GM21723 (cell line): ENCODE data around the gene GABBR1.

Experiments used
- ATAC-seq: cut with Tn5 transposase; IDR thresholded peaks from one replicate; pipeline ENCODE4 v1.9.1; 2021; ENCODE audit warnings: mild to moderate bottlenecking, moderate library complexity; ENCODE audit not compliant: unreplicated experiment

Gene GABBR1

DNA sequence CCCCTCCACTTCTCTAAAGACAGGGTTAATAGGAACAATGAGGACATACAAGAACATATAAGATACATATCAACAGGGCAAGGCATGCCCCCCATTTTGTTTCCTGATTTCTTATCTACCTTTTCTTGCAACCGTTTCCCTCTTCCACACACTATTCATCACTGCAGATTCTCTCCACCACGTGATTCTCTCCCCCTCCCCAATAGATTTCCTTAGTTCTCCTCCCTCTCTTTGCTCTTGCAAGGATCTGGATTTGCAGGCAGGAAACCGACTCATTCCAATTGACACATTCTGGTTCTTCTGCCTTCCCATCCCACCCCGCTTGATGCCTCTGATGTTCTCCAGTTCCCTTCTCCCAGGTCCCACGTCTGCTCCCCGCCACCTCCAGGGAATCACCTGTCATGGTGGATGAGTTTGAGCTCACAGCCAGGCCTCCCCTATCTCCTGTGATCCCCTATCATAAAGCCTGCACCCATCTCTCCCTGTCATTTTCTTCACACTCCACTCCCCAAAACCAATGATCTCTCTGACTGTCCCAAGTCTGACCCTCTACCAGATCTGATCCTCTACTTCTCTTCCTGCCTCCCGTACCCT, 7.5 kb downstream of the GABBR1 start:
- ATAC-seq, result no peak

DNA sequence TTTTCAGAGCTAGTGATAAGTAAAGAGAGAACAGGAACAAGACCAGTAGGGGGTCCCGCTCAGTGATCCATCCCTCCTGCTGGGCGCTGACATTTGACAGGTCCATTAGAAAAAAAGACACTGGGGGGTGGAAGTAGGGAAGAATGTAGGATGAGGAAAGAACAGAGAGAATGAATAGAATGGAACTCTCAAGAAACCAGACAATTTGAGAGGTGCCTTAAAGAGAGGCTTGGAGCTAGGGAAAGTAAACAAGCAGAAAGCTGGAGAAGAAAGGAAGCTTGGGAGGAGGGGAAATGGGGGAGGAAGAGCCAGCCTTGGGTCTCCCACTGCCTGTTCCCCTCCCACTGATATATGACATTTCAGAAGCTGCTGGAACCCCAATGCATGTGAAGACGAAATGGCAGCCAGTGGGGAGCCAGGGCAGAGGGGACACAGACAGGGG, 8.4 kb downstream of the GABBR1 start:
- no peak for ATAC-seq

DNA sequence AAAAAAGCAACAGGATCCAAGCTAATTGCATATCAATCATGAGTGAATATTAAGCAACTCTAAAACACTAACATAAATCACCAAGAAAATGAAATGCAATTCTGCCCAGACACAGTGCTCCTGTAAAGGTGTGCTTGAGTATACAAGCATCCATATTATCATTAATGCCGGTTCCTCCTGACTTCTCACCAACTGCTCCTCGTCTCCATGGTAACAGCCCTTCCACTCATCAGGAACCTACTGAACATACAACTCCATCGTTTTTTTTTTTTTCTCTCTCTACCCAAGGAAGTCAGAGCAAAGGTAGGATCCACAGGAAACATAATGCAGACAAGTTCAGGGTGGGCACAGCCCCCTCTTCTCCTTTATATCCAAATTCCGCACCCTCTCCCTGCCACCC, 12.4 kb downstream of the GABBR1 start:
- no peak for ATAC-seq

DNA sequence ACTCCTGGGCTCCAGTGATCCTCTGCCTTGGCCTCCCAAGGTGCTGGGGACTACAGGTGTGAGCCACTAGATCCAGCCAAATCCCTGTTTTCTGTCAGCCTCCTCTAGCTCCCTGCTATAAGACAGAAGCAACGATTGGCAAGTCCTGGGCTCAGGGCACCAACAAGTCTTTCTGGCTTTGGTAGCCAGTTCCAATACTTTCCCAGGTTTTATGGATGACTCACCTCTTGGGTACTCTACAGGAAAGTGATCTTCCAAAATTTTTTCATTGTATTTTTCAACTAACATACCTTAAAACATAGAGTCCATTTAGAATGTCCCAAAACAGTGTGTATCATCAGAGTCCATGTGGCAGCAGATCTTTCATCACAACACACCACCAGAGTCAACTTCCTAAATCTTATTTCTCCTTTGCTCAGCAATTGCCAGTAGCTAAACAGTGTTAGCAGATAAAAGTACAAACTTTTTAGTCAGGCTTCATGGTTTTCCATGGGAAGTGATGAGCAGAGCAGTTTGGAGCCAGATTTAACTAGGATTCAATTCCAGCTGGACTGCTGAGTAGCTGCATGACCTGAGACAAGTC, 13.3 kb downstream of the GABBR1 start:
- no peak for ATAC-seq

DNA sequence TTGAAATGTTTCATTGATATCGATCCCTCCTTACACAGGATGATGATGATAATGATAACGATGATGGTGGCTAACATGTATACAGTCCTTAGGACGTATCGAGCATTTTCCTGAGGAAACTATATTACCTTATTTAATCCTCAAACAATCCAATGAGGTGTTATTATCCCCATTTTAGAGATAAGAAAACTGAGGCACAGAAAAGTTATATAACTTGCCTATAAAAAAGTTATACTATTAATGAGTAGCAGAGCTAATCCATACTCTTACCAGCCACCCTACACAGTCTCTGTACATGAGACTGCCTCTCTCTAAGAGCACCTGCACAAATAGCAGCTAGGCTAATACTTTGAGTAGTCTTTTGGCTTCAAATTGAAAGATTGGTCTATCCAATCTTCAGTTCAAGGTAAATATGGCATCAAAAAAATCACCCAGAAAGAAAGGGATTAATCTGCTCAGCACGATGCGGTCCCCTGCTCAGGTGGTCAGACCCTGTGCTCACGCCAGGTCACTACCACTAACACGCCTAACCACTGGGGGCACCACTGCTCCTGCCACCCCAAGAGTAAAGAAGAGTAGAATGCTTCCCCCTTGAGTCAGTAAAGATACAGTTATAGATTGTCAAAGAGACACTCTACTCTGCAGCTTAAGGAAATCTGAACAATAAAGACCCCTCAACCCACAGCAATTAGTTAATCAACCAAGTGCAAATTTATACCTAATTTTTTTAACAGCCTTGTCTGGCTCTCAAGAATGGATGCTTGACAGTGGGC, 15.0 kb downstream of the GABBR1 start:
- ATAC-seq, result no peak

DNA sequence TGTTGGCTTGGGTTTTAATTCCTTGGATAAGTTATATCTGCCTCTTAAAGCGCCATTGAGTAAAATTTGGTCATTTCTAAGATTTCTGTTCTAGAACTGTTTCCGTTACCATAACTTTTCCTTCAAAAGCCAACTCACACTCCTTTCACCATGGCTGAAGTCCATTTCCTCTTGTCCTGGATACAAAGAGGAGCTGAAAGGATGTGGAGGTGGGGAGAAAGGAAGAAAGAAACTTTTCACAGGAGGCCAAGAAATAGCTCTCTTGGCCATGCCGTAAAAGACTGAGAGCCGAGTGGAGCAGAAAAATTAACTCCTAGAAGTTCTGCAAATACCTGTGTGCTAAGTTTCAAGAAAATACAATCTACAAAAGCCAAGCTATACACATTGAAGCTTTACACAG, 21.6 kb downstream of the GABBR1 start:
- ATAC-seq, result no peak

DNA sequence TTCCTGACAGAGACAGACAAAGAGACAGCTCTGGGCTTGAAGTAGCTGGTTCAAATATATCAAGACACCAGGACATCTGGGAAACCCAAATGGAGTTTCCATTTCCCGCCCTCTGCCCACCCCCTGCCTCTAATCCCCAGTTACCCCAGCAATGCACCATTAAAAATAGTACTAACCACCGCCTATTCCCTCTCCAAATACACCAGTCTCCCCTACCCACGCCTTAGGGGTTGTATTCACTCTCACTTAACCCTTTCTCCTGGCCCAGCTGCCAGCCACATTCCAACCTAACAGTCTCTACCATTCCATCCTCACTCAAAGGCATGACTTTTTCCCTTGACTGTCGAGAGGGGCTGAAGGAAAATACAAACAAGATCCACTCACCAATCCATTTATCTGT, 22.4 kb downstream of the GABBR1 start:
- ATAC-seq, result no peak

DNA sequence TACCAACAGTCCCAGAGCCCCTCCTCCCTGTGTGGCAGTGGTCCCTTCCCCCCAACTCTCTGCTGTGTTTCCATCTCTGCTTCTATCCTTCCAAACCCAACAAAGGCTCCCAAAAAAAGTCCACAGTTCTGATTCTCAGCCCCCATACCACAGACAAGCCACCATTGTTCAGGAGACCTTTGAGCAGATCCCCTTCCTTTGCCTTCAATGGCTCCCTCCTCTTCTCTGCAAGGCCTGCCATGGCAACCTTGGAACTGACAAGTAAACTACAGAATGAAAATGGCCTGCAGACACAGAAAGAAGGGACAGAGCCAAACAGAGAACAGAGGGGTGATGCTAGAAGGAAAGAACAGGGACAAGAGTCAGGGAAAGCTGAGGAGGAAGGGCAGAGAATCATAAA, 24.9 kb downstream of the GABBR1 start:
- no peak for ATAC-seq

DNA sequence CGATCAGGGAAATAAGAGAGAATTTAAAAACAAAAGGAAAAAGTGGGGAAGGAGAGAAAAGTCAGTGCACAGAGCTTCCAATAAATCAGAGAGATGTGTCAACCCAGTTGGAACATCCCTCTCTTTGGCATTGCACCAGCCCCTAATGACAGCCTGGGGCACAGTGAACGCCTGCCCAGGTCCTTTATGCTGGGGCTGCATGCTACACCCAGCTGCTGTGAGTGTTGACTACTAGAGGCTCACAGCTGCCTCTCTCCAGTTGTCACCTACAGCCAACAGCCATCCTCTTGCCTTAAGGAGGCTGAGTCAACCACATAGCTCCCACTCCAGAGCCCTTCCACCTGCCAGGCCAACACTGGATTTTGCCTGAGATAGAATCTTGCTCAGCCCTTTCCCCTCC, 29.1 kb downstream of the GABBR1 start:
- no peak for ATAC-seq

DNA sequence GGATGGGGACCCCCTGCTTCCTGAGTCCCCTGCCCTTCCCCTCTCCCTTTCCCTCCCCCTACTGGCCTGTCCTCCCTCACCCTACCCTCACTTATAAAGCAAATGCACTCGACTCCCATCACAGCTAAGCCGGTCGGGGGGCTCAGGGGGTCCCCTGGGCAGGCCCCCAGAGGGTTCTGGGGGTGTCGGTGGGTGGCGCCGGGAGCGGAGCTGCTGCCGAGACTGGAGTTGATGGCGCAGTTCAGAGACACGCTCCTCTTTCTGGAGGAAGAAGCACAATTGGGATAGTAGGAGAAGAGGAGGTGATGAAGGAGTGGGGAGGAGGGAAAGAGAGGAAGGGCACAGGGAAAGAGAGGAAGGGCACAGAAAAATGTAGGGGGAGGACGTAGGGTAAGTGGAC, 29.5 kb downstream of the GABBR1 start:
- ATAC-seq, result no peak

DNA sequence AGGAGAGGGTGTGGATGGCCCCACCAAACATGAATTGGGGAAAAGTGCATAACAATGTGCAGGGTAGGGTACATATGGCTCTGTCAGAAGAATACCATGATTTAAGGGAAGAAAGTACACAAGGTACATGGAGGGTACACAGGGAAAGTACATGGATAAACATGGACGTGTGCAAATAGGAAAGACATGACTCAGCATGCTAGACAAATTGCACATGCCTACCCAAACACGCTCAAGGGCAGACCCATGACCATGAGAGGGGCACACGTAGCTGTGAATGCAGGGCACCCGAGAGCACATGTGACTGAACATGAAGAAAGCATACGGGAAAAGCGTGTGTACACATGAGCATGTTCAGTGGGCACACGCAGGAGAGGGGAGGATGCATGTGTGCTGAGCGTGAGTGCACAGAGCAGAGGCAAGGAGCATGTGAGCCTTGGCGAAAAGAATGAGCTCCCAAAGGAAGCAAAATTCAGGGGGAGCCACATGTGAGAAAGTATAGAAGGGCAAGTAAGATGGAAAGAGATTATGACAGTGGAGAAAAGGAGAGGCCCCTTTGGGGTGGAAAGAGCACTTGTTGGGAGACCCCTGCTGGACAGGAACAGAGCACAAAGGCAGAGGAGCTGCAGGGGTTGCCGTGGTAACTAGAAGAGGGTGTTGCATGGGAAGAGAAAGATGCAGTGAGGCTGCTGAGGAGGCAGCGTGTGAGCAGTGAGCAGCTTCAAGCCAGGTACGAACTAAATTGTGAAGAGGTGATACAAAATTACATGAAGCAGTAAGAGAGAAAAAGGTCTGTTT, 30.2 kb downstream of the GABBR1 start:
- ATAC-seq, result no peak

DNA sequence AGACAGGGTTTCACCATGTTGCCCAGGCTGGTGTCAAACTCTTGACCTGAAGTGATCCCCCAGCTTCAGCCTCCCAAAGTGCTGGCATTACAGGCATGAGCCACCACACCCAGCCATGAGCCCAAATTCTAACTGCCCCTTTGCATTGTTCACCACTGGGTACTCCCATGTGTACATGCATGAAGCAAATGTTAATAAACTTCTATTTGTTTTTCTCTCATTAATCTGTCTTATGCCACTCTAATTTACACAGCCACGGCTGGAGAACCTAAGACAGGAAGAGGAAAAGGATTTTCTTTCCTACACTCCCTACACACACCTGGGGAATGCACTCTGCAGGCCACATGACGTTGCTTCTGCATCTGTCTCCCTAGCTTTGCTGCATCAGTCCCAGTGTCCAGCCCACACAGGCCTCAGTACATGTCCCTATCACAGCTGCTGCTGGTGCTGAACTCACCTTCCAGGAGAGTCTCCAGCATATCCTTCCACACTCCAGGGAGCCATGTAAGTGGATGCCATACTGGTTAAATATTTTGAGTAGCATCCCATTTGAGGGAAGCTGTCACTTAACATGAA, 34.7 kb downstream of the GABBR1 start:
- no peak for ATAC-seq

DNA sequence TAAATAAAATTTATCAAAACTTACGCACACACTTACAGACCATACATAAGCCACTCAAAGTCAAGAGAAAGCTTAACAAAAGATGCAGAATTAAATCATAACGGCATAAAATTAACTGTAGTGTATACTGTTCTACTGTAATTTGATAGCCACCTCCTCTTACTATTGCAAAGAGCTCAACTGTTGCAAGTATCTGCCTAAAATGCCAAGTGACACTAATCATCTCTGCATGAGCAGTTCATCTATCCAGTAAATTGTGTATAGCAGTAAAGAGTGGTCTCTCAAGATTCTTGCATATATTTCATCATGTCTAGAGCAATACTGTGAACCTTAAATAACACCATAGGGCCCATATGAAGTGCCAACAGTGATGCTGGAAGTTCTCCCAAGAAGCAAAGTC, 35.8 kb downstream of the GABBR1 start:
- no peak for ATAC-seq

DNA sequence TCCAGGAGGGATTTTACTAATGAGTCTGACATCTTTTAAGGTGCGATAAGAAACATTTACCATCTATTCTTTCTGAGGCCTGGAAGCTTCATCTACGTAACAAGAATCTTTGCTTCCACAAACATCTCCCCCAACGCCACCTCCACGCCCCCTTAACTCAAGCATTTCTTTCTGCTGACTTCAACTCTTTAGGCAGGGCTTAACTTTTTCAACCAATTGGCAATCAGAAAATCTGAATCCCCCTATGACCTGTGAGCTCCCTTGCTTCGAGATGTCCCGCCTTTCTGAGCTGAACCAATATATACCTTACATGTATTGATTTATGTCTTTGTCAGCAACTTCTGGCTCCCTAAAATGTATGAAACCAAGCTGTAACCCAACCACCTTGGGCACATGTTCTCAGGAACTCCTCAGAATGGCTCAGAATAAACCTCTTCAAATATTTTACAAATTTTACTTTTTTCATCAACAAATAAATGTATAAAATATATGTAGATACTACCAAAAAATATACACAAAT, 36.5 kb downstream of the GABBR1 start:
- ATAC-seq, result no peak

DNA sequence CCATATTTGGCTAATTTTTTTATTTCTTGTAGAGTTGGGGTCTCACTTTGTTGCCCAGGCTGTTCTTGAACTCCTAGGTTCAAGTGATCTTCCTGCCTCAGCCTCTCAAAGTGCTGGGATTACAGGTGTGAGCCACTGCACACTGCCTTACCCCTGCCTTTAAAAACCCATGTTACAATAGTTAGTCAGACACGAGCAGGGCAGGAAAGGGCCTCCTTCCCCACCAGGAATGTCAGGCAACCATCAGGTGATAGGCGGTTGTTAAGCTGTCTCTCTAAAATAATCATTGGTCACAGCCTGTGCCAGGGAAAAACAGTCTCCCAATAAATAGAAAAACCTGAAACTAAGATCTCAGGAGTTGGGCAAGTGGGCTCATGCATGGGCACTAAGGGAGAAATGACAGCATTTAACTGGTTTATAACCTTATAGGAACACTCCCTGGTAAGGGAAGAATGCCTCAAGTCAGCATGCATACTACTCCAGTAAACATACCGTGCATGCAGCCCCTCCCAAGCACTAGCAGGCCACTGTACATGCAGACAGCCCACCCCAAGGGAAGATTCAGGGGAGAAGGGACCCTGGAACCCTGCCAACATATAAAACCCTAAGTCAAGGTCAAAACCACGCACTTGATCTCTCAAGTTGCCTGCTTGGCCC, 39.7 kb downstream of the GABBR1 start:
- no peak for ATAC-seq

DNA sequence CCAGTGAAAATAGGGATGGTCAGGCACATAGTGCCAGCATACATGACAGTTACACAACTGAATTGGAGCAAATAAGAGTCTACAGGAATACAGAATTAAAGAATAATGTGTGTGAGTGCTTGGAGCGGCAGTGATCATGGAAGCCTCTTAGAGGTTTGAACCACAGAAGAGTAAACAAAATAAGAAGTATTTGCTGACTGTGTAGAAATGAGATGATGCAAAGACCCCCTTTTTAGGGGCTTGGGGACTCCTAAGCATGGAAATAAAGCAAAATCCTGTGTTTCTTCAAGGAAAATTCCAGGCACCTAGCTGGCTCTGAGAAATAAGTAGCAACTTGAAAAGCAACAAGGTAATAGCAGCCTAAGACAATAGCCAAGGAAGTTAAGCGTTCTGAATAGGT, 41.3 kb downstream of the GABBR1 start:
- no peak for ATAC-seq

DNA sequence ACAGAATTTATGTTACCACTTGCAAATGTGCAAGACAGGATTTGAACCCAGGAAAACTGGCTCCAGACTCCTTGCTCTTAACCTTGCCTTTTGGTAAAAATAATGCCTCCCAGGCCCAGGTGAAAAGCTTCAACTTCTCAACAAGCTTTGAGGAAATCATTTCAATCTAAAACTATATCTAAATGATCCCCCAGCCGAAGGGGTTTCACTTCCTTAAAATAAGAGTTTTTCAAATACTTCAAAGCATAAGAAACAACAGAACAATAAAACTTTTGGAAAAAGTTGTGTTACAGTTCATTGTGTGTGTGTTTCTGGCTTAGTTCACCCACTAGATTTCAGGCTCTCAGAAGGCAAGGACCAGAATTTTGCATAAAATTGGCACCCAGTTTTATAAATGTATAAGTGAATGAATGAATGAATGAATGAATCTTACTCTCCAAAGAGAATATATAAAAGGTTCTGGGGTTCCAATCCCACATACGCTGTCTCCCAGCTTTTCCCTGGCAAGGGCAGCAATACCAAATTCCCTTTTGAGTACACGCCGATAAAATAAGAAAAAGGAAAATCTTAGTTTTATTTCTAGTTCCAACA, 42.7 kb downstream of the GABBR1 start:
- ATAC-seq, result no peak

DNA sequence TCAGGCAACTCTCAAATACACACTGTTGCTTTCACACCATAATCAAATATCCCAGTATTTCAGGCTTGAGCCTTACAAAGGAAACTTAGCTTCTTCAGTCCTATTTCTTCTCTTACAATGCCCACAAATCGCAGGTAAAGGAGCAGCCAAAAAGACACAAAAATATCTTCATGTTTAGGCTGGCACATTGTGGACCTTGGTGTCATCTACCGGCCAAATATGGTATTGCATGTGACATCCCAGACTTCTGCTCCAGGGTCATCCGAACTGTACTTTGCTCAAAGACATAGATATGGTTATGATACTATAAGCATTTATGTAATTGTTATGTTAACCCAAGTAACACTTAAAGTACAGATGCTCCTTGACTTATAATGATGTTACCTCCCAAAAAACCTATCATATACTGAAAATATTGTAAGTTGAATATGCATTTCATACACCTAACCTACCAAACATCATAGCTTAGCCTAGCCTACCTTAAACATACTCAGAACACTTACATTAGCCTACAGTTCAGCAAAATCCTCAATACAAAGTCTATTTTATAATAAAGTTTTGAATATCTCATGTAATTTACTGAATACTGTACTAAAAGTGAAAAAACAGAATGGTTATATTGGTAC, 43.4 kb downstream of the GABBR1 start:
- ATAC-seq, result no peak

DNA sequence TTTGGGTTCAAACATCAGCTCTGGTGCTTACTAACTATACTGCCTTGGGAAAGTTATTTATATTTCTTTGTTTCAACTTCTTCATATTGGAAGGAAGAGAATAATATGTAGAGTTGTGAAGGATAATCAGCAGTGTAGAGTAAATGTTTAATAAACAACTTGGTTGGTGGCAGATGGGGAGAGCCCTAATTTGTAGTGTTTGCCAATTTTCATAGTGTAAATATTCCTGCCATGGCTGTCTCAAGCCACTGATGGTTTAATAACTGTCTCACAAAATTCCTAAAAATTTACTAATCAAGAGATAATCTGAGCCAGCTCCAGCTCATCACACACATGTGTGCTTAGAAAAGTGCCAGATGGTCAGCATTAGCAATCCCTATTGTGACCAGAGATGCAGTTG, 48.2 kb downstream of the GABBR1 start, which contains the start of gene OR2H2:
OR2H2 (plus strand) TSS at position 301 of the 400 bp plus-strand sequence. CDS start 2,824 bp downstream, outside the sequence.
- ATAC-seq, result no peak

DNA sequence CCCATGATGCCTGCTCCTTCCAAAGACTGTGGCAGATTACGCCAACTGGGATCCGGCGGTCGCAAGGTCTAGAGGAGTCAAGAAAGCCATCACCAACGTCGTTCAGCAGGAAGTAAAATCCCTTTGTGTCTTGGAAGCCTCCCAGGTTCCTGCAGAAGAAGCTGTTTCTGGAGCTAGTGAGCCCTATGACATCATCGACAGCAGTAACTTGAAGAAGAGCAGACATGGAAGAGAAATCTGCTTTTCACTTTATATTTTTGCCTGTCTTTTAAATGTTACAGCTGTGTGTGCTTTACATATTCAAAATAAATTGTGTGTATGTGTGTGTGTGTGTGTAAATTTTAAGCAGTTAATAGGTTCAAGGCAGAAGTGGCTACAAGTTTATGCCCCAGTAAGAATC, 55.4 kb downstream of the GABBR1 start:
- no peak for ATAC-seq
